NCI-H524 (cell line): ENCODE results near the gene TMEM18.
"Not testable (repeated sequence)": the region's sequence is repeated elsewhere in the genome, so short reads cannot be mapped to it uniquely, and the experiment has no call there.

Source experiments
- DNase-seq, 2 experiments: peaks; one replicate each; lab custom pipeline; 2025; lab: John Stamatoyannopoulos, UW

The TMEM18 gene

DNA sequence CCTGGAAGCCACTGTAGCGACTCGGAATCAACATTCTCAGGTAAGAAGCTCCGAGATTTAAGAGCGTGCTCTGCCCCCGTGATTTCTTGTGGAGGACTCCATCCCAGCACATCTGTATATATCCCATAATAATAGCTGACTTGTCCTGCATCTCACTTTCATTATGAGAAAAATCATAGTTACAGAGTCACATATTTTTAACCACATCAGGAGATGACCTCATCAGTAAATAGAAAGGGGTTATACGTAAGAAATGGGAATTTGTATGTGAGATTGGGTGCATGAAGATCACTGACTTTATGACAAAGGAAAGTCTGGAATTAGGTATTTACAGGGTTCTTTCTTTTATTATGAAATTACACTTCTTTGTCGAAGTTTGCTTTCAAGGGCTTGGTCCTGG lies 16.4 kb upstream of the TMEM18 start:
- DNase-seq: no peak

GRCh38 chr2:692767-693166 lies 15.6 kb upstream of the TMEM18 start:
- DNase-seq: no peak

DNA sequence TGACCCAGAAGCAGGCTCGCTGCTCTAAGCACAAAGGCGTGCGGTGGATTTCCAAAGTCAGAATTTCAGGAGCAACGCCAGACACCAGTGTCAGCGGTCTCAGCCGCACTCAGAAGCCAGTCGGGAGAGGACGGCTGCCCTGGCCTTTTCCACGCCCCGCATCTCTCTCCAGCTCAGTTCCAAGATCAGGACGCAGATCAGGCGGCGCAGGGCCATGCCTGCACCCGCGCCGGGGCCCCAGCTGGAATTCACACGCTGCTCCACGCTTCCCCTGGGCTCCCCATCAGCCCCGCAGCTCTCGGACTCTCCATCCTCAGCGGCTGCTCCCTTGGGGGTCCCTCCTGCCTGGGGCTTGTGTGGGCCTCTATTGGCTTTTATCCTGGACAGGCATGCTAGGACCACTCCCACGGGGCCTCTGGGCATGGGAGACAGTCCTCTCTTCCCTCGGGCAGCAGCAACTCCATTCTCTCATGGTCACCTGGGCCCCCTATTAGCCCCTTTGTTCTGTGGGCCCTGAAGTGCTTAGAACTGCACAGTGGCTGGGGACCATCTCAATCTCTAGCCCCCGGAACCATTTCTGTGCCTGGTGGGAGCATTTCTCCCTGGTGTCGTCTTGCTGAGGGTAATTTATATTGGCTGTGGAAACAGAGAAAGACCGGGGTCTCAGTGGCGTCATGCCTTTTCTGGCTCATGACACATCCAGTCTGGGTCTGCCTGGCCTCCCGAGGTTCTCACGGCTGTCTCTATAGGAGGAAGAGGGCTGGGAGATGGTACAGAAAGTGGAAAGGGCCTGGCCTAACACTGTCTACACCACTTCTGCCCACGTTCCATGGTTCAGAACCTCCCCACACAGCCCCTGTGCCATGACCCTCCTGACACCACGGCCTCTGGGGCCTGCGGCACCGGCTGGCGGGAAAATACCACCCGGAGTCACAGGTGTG lies 14.9 kb upstream of the TMEM18 start:
- no peak for DNase-seq

DNA sequence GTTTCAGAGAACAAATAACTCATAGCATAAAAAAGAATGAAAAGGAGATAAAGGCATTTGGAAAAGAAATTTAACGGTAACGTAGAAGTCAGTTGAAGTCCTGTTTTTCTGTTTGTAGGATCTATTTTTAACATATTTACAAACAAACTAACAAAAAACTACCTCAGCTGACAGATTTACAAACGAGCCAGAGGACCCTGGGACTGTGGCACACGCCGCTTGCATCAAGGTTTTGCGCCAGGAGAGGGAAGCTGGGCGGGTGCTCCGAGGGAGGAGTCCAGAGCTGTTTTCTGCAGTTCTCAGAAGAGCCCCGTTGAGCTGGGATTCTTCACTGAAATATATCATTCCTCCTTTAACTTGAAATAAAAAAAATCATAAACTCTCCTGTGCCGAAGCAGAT lies 13.6 kb upstream of the TMEM18 start:
- DNase-seq: no peak

- no peak for DNase-seq
Measured at GRCh38 chr2:689877-690510, 12.8 kb upstream of the TMEM18 start.

DNA sequence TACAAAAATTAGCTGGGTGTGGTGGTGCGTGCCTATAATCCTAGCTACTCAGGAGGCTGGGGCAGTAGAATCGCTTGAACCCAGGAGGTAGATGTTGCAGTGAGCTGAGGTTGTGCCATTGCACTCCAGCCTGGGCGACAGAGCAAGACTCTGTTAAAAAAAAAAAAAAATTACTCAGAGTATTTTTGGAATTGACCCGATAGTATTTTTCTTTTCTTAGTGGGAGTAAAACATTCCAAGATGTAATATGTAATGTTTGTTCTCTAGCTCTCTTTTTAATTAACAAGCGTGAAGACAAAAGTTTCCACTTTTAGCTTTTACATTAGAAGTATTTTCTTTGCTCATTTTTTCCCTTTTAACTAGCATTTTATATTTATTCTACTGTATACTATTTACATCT lies 12.0 kb upstream of the TMEM18 start:
- no peak for DNase-seq

GRCh38 chr2:688504-689076 lies 11.4 kb upstream of the TMEM18 start:
- DNase-seq: no peak

DNA sequence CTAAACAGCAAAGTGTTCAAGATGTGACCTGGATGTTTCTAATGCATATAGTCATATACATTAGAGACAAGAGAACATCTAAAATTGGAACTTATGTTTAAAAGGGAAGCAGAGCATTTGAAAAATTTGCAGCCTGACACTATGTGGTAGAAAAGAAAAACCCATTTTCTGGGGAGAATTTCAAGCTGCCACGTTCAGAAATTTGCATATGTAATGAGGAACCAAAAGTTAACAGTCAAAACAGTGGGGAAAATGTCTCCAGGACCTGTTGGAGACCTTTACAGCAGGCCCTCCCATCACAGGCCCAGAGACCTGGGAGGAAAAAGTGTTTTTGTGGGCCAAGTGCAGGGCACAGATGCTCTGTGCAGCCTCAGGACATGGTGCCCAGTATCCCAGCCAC lies 8.2 kb upstream of the TMEM18 start:
- no peak for DNase-seq

GRCh38 chr2:684913-685312 lies 7.7 kb upstream of the TMEM18 start:
- DNase-seq: not testable (repeated sequence)

DNA sequence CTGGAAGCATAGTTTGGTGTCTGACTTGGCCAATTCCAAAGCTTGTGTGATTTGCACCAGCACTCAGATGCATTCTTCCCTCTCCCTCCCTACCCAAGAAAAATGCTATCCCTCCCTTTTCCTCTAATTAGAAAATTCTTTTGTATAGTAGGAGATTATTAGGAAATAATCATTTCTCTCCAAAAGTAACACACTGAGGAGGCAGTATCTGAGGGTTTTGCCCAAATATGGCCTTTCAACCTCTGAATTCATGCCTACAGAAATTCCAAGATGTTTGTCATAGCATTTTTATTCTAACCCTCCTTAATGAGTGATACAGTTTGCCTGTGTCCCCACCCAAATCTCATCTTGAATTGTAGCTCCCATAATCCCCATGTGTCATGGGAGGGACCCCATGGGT lies 5.0 kb upstream of the TMEM18 start:
- DNase-seq: no peak

- no peak for DNase-seq
Measured at GRCh38 chr2:681312-681711, 4.1 kb upstream of the TMEM18 start.

DNA sequence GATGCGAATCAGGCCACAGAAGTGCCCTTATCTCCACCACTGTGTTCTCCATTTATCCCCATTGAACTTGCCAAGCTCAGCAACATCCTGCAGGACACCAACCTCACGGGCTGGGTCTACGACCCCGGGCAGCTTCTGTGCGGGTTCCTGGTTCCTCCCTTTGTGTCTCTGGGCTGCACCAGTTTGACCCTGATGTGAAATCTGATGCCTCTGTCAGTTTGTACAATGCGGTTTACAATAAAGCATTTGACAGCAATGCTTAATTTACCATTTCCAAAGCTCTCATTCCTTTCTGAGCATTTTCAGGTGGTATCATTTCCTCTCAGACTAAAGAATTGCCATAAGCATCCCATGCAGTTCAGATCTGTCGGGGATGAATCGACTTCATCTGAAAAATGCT lies 3.3 kb upstream of the TMEM18 start:
- DNase-seq: no peak

DNA sequence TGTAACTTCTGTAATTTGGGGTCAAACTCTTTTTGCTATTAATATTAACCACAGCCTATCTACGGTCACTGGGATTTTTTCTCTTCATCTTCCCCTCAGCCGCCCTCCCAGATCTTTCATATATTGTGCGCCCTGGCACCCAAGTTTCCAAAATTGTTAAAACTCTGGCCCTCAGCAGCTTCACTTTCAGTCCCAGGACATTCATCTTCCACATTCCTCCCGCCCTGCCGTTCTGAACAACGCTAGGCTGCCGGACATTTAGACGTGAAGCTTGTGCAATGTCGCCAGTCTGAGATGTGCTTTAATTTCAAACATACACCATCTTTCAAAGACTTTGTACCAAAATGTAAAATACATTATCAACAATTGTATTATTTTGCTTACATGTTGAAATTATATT lies 1.8 kb upstream of the TMEM18 start:
- no peak for DNase-seq

DNA sequence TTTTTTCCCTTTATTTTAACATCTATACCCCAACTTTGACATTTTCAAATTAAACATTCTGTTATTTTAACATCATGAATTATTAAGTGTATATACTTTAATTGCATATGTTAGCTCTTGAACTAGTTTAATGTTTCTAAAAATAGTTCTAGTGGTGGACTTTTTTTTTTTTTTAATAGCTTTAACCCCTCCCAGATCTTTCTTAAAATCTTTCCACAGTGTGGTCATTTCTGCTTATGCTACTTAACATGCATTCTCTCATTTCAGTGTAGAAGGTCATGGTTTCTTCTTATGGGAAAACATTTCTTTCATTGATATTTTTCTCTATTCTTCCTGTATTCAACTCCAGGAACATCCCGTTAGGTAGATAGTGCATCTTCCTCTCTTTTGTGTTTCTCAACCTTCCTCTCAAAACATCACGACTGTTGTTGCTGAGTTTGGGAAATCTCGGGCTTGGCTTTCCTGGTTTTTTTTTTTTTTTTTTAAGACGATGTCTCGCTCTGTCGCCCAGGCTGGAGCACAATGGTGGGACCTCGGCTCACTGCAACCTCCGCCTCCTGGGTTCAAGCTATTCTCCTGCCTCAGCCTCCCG lies 849 bp upstream of the TMEM18 start:
- DNase-seq: no peak

- peak; percentile 98 to 99 for DNase-seq
Measured at GRCh38 chr2:676647-677055, 555 bp downstream of the TMEM18 start.

- DNase-seq: peak; percentile 46 to 85
Measured at GRCh38 chr2:675982-676646, 1.1 kb downstream of the TMEM18 start.

DNA sequence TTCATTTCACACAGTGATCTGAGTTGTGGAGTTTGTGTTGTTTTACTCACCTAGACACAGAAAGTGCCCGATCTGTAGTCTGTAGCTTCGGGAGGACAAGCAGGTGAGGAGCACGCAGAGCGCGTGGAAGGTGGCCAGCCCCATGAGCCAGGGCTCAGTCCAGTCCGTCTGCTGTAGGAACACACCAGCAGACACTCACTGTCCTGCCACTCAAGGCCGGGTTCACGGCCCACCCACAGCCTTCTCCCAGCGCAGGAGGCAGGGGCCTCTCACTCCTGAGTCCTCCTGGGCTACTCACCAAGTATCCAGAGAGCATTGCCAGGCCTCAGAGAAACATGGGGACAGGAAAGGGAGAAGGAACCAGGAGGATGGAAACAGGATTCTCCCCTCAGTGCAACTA lies 1.7 kb downstream of the TMEM18 start:
- DNase-seq: no peak

DNA sequence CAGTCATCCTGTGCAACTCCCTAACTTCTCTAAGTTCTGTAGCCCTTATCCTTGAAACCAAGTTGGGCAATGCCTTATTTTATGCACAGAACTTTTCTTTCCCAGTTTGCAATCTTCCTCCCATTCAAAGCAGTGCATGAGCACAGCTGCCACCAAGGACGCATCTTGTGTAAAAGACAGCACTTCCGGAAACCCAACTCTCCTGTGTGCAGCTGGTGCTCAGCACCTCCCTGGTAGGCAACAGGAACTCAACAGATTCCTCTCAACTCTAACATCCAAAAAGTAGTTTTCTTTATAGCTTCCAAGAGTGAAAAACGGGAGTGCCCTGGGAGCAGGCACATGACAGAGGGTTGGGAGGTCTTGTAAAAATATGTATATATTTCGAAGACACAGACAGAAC lies 2.2 kb downstream of the TMEM18 start:
- DNase-seq: no peak

- no peak for DNase-seq
Measured at GRCh38 chr2:674321-674985, 2.8 kb downstream of the TMEM18 start.

- DNase-seq: no peak
Measured at GRCh38 chr2:673615-674320, 3.4 kb downstream of the TMEM18 start.

DNA sequence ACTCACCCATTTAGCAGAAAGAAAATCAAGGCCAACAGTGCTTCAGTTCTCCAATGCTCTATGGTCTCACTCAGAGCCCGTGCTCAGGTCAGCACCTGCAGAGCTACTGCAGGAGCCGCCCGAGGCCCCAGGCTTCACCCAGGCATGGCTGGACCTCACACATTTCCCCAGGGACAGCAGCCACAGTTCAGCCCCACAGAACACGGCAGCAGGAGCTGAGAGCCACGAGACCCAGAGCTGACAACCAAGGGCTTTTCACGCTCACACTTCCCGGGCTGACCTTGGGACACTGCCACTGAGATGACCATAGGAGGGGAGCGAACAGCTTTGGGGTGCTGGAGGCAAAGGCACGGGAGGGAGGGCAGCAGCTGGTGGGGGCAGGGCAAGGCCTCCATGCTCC lies 4.2 kb downstream of the TMEM18 start:
- DNase-seq: no peak
